Measurements from ENCODE around the gene TCF12.
"Not testable (repeated sequence)": the region's sequence is repeated elsewhere in the genome, so short reads cannot be mapped to it uniquely, and the experiment has no call there.

Gene TCF12

GRCh38 chr15:56929399-56929798 is 11.0 kb downstream of the TCF12 start:
- no peaks in the 10 kb centered on the region for H3K9me3 Mint-ChIP-seq
- H3K36me3 Mint-ChIP-seq (ENCODE audit: low read depth), result peaks cover 36% of the 10 kb centered on the region
- H3K27me3 Mint-ChIP-seq, result no peaks in the 10 kb centered on the region
- H3K27ac Mint-ChIP-seq, result peak overlapping the region; percentile 74
- H3K4me3 Mint-ChIP-seq, result no peak overlapping the region
- no peak for DNase-seq
- peaks cover 61% of the 10 kb centered on the region for H3K4me1 Mint-ChIP-seq
- ATAC-seq, result peak; percentile 83

GRCh38 chr15:56929933-56930332 is 11.5 kb downstream of the TCF12 start:
- Mint-ChIP-seq H3K36me3 (ENCODE audit: low read depth) (peaks cover 38% of the 10 kb centered on the region), H3K9me3 (peaks cover 3% of the 10 kb centered on the region), H3K27ac (peak overlapping the region; percentile 74), H3K4me1 (peaks cover 61% of the 10 kb centered on the region), H3K4me3 (no peak overlapping the region), H3K27me3 (no peaks in the 10 kb centered on the region)
- ATAC-seq (peak; percentile 52), DNase-seq (no peak)

- H3K27ac Mint-ChIP-seq, result no peak overlapping the region
- DNase-seq (no peak), ATAC-seq (no peak)
- H3K4me1 Mint-ChIP-seq, result peaks cover 60% of the 10 kb centered on the region
- no peak overlapping the region for H3K4me3 Mint-ChIP-seq
- H3K9me3 Mint-ChIP-seq, result peaks cover 10% of the 10 kb centered on the region
- no peaks in the 10 kb centered on the region for H3K27me3 Mint-ChIP-seq
- peaks cover 41% of the 10 kb centered on the region for H3K36me3 Mint-ChIP-seq (ENCODE audit: low read depth)
Observed at GRCh38 chr15:56930669-56931313, 12.3 kb downstream of the TCF12 start.

- peaks cover 10% of the 10 kb centered on the region for H3K9me3 Mint-ChIP-seq
- H3K4me3 Mint-ChIP-seq, result no peak overlapping the region
- H3K4me1 Mint-ChIP-seq, result peaks cover 58% of the 10 kb centered on the region
- no peaks in the 10 kb centered on the region for H3K27me3 Mint-ChIP-seq
- DNase-seq, result no peak
- H3K36me3 Mint-ChIP-seq (ENCODE audit: low read depth), result peaks cover 46% of the 10 kb centered on the region
- no peak overlapping the region for H3K27ac Mint-ChIP-seq
- ATAC-seq, result no peak
Observed at GRCh38 chr15:56931639-56932508, 13.4 kb downstream of the TCF12 start.

GRCh38 chr15:56932509-56932868 is 14.0 kb downstream of the TCF12 start:
- not testable (repeated sequence) for DNase-seq, ATAC-seq, H3K4me3 Mint-ChIP-seq, H3K27me3 Mint-ChIP-seq, H3K27ac Mint-ChIP-seq, H3K9me3 Mint-ChIP-seq
- peaks cover 61% of the 10 kb centered on the region for H3K4me1 Mint-ChIP-seq
- H3K36me3 Mint-ChIP-seq (ENCODE audit: low read depth), result peaks cover 50% of the 10 kb centered on the region

- ATAC-seq (no peak), DNase-seq (no peak)
- H3K27ac Mint-ChIP-seq, result no peak overlapping the region
- no peak overlapping the region for H3K4me3 Mint-ChIP-seq
- H3K27me3 Mint-ChIP-seq, result no peaks in the 10 kb centered on the region
- peaks cover 62% of the 10 kb centered on the region for H3K4me1 Mint-ChIP-seq
- peaks cover 10% of the 10 kb centered on the region for H3K9me3 Mint-ChIP-seq
- H3K36me3 Mint-ChIP-seq (ENCODE audit: low read depth), result peaks cover 48% of the 10 kb centered on the region
Observed at GRCh38 chr15:56933410-56933809, 15.0 kb downstream of the TCF12 start.

GRCh38 chr15:56933811-56934210 is 15.4 kb downstream of the TCF12 start:
- no peak for DNase-seq
- H3K4me3 Mint-ChIP-seq, result no peak overlapping the region
- peaks cover 64% of the 10 kb centered on the region for H3K4me1 Mint-ChIP-seq
- no peak for ATAC-seq
- no peaks in the 10 kb centered on the region for H3K27me3 Mint-ChIP-seq
- peaks cover 10% of the 10 kb centered on the region for H3K9me3 Mint-ChIP-seq
- no peak overlapping the region for H3K27ac Mint-ChIP-seq
- H3K36me3 Mint-ChIP-seq (ENCODE audit: low read depth), result peaks cover 50% of the 10 kb centered on the region

GRCh38 chr15:56934269-56934668 is 15.8 kb downstream of the TCF12 start:
- no peaks in the 10 kb centered on the region for H3K27me3 Mint-ChIP-seq
- no peak overlapping the region for H3K27ac Mint-ChIP-seq
- H3K4me1 Mint-ChIP-seq, result peaks cover 64% of the 10 kb centered on the region

GRCh38 chr15:56936929-56937328 is 18.5 kb downstream of the TCF12 start:
- ATAC-seq, result no peak
- no peak overlapping the region for H3K27ac Mint-ChIP-seq

More at GRCh38 chr15:56934269-56934668, 15.8 kb downstream of the TCF12 start:
- no peak for ATAC-seq
- no peak for DNase-seq
- Mint-ChIP-seq H3K36me3 (ENCODE audit: low read depth) (peaks cover 53% of the 10 kb centered on the region), H3K4me3 (no peak overlapping the region), H3K9me3 (peaks cover 10% of the 10 kb centered on the region)

GRCh38 chr15:56939257-56939656 is 20.8 kb downstream of the TCF12 start:
- ATAC-seq, result no peak
- H3K36me3 Mint-ChIP-seq (ENCODE audit: low read depth), result peaks cover 37% of the 10 kb centered on the region
- peaks cover 46% of the 10 kb centered on the region for H3K4me1 Mint-ChIP-seq

More at GRCh38 chr15:56936929-56937328, 18.5 kb downstream of the TCF12 start:
- no peaks in the 10 kb centered on the region for H3K27me3 Mint-ChIP-seq
- DNase-seq, result no peak
- peaks cover 44% of the 10 kb centered on the region for H3K36me3 Mint-ChIP-seq (ENCODE audit: low read depth)
- H3K9me3 Mint-ChIP-seq, result peaks cover 10% of the 10 kb centered on the region
- no peak overlapping the region for H3K4me3 Mint-ChIP-seq
- peaks cover 46% of the 10 kb centered on the region for H3K4me1 Mint-ChIP-seq

GRCh38 chr15:56940388-56940787 is 21.9 kb downstream of the TCF12 start:
- Mint-ChIP-seq H3K36me3 (ENCODE audit: low read depth) (peaks cover 35% of the 10 kb centered on the region), H3K27me3 (no peaks in the 10 kb centered on the region), H3K9me3 (peaks cover 7% of the 10 kb centered on the region), H3K4me3 (no peak overlapping the region), H3K27ac (no peak overlapping the region), H3K4me1 (peaks cover 40% of the 10 kb centered on the region)
- no peak for ATAC-seq
- DNase-seq, result no peak

More at GRCh38 chr15:56939257-56939656, 20.8 kb downstream of the TCF12 start:
- peaks cover 10% of the 10 kb centered on the region for H3K9me3 Mint-ChIP-seq
- no peak overlapping the region for H3K27ac Mint-ChIP-seq
- DNase-seq, result no peak
- no peak overlapping the region for H3K4me3 Mint-ChIP-seq
- H3K27me3 Mint-ChIP-seq, result no peaks in the 10 kb centered on the region

GRCh38 chr15:56942118-56942517 is 23.7 kb downstream of the TCF12 start:
- ATAC-seq, result no peak
- no peaks in the 10 kb centered on the region for H3K27me3 Mint-ChIP-seq
- peaks cover 36% of the 10 kb centered on the region for H3K4me1 Mint-ChIP-seq
- no peak overlapping the region for H3K27ac Mint-ChIP-seq
- H3K4me3 Mint-ChIP-seq, result no peak overlapping the region
- DNase-seq, result no peak
- peaks cover 13% of the 10 kb centered on the region for H3K9me3 Mint-ChIP-seq
- H3K36me3 Mint-ChIP-seq (ENCODE audit: low read depth), result peaks cover 28% of the 10 kb centered on the region

- Mint-ChIP-seq H3K4me3 (no peak overlapping the region), H3K36me3 (ENCODE audit: low read depth) (peaks cover 27% of the 10 kb centered on the region), H3K9me3 (peaks cover 13% of the 10 kb centered on the region), H3K4me1 (peaks cover 41% of the 10 kb centered on the region), H3K27me3 (no peaks in the 10 kb centered on the region), H3K27ac (no peak overlapping the region)
- no peak for DNase-seq
- ATAC-seq, result no peak
Observed at GRCh38 chr15:56943403-56943802, 25.0 kb downstream of the TCF12 start.

GRCh38 chr15:56944485-56944884 is 26.0 kb downstream of the TCF12 start:
- no peak overlapping the region for H3K27ac Mint-ChIP-seq
- no peak overlapping the region for H3K4me3 Mint-ChIP-seq
- DNase-seq, result no peak
- H3K9me3 Mint-ChIP-seq, result peaks cover 13% of the 10 kb centered on the region
- H3K27me3 Mint-ChIP-seq, result no peaks in the 10 kb centered on the region
- no peak for ATAC-seq
- H3K36me3 Mint-ChIP-seq (ENCODE audit: low read depth), result peaks cover 23% of the 10 kb centered on the region
- H3K4me1 Mint-ChIP-seq, result peaks cover 37% of the 10 kb centered on the region

- no peak overlapping the region for H3K4me3 Mint-ChIP-seq
- DNase-seq, result no peak
- H3K9me3 Mint-ChIP-seq, result peaks cover 13% of the 10 kb centered on the region
- ATAC-seq, result no peak
- H3K4me1 Mint-ChIP-seq, result peaks cover 40% of the 10 kb centered on the region
- H3K36me3 Mint-ChIP-seq (ENCODE audit: low read depth), result peaks cover 23% of the 10 kb centered on the region
- no peak overlapping the region for H3K27ac Mint-ChIP-seq
- no peaks in the 10 kb centered on the region for H3K27me3 Mint-ChIP-seq
Observed at GRCh38 chr15:56946150-56946549, 27.7 kb downstream of the TCF12 start.

Data from activated naive CD8-positive, alpha-beta T cell treated with anti-CD3 and anti-CD28 coated beads, Interleukin-2, amount 50 U/mL, for 24 hours (primary cell).